OCI-LY3 (cell line): ENCODE results near the gene IL33.

Source experiments
- CTCF ChIP-seq: fragments of 200-600, 300-600 bp; sonication (generic); IDR thresholded peaks from 2 replicates; pipeline ENCODE4 v1.5.1; 2014; ENCODE audit warnings: antibody characterized with exemption, low read length, low read depth
- EZH2phosphoT487 ChIP-seq: fragments of 200-600 bp; shearing (Covaris generic); IDR thresholded peaks from 2 replicates; pipeline ENCODE4 v1.6.1; 2018; ENCODE audit warnings: antibody characterized with exemption, mixed run types, low read depth

GRCh38 chr9:6277417-6277816 lies 61.8 kb downstream of the IL33 start:
- no peak for TF ChIP-seq CTCF
- TF ChIP-seq EZH2phosphoT487, result no peak
